HG03064 (cell line): ENCODE measurements around the gene MAPK9.
"Not testable (repeated sequence)": the region's sequence is repeated elsewhere in the genome, so short reads cannot be mapped to it uniquely, and the experiment has no call there.

ENCODE experiments used
- ATAC-seq: cut with Tn5 transposase; IDR thresholded peaks from one replicate; pipeline ENCODE4 v1.9.1; 2021; ENCODE audit warnings: low read depth; ENCODE audit not compliant: unreplicated experiment

The MAPK9 gene

GRCh38 chr5:180250329-180250728, 41.6 kb downstream of the MAPK9 start:
- no peak for ATAC-seq

GRCh38 chr5:180241600-180241999, 50.3 kb downstream of the MAPK9 start:
- no peak for ATAC-seq

- ATAC-seq: no peak
Measured at GRCh38 chr5:180238631-180239030, 53.3 kb downstream of the MAPK9 start.

- no peak for ATAC-seq
Measured at GRCh38 chr5:180235846-180236245, 56.0 kb downstream of the MAPK9 start.

GRCh38 chr5:180235077-180235476, 56.8 kb downstream of the MAPK9 start:
- no peak for ATAC-seq

- ATAC-seq: no peak
Measured at GRCh38 chr5:180234271-180234670, 57.6 kb downstream of the MAPK9 start.

GRCh38 chr5:180233729-180234128, 58.2 kb downstream of the MAPK9 start:
- ATAC-seq: no peak

GRCh38 chr5:180230017-180230416, 61.9 kb downstream of the MAPK9 start:
- no peak for ATAC-seq

GRCh38 chr5:180222056-180222455, 69.8 kb downstream of the MAPK9 start:
- no peak for ATAC-seq

GRCh38 chr5:180217797-180218196, 74.1 kb downstream of the MAPK9 start:
- ATAC-seq: no peak

GRCh38 chr5:180216646-180217171, 75.2 kb downstream of the MAPK9 start:
- no peak for ATAC-seq

GRCh38 chr5:180215783-180216630, 75.9 kb downstream of the MAPK9 start:
- ATAC-seq: no peak

- ATAC-seq: no peak
Measured at GRCh38 chr5:180214870-180215770, 76.8 kb downstream of the MAPK9 start.

GRCh38 chr5:180213657-180214207, 78.2 kb downstream of the MAPK9 start:
- ATAC-seq: no peak

GRCh38 chr5:180213256-180213600, 78.7 kb downstream of the MAPK9 start:
- no peak for ATAC-seq

GRCh38 chr5:180212363-180213255, 79.3 kb downstream of the MAPK9 start:
- ATAC-seq: no peak

- ATAC-seq: no peak
Measured at GRCh38 chr5:180211761-180212035, 80.2 kb downstream of the MAPK9 start.

- no peak for ATAC-seq
Measured at GRCh38 chr5:180210961-180211760, 80.7 kb downstream of the MAPK9 start.

- not testable (repeated sequence) for ATAC-seq
Measured at GRCh38 chr5:180210077-180210476, 81.8 kb downstream of the MAPK9 start.
